ENCODE measurements around the gene NAA80. TPM values are rescaled to one million over a fixed set of nuclear protein-coding genes. Genes with fewer than 3 reads are reported as not detected.

The NAA80 gene
- total and polyA plus RNA-seq, 2 of the 13 experiments (the other 11 are each of a cell fraction or from before 2014, with no cell fraction given) = 3.4 to 8.7 TPM

GRCh38 chr3:50263478-50264382 is 35.5 kb downstream of the NAA80 start (continued):
- TF ChIP-seq SNAPC4 (CRISPR knock-in tag; IDR thresholded peaks at IDR 0.05) (no peak), ELF4 (CRISPR knock-in tag; IDR thresholded peaks at IDR 0.05; ENCODE audit: borderline replicate concordance) (no peak), ZSCAN29 (CRISPR knock-in tag; conservative IDR thresholded peaks at IDR 0.05) (no peak), ZNF749 (CRISPR knock-in tag; IDR thresholded peaks at IDR 0.05; ENCODE audit: borderline replicate concordance) (no peak), ZFP82 (CRISPR knock-in tag; IDR thresholded peaks at IDR 0.05; ENCODE audit: borderline replicate concordance) (no peak), ARID5B (CRISPR knock-in tag; IDR thresholded peaks at IDR 0.05) (0 out of 2 replicates have a peak, but pooled peaks have one; percentile 34), SKI (IDR thresholded peaks at IDR 0.05; ENCODE audit: partially characterized antibody) (no peak), DNMT1 (CRISPR knock-in tag; IDR thresholded peaks at IDR 0.05) (no peak), SP5 (CRISPR knock-in tag; IDR thresholded peaks at IDR 0.05; ENCODE audit: borderline replicate concordance, low read depth) (no peak), ZSCAN12 (CRISPR knock-in tag; IDR thresholded peaks at IDR 0.05) (no peak), ZNF549 (CRISPR knock-in tag; IDR thresholded peaks at IDR 0.05) (no peak), PITX1 (CRISPR knock-in tag; IDR thresholded peaks at IDR 0.05) (no peak)
- TF ChIP-seq, protein P1, sequence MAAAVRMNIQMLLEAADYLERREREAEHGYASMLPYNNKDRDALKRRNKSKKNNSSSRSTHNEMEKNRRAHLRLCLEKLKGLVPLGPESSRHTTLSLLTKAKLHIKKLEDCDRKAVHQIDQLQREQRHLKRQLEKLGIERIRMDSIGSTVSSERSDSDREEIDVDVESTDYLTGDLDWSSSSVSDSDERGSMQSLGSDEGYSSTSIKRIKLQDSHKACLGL (CRISPR knock-in tag; IDR thresholded peaks at IDR 0.05) = no peak
- TF ChIP-seq, protein P2, sequence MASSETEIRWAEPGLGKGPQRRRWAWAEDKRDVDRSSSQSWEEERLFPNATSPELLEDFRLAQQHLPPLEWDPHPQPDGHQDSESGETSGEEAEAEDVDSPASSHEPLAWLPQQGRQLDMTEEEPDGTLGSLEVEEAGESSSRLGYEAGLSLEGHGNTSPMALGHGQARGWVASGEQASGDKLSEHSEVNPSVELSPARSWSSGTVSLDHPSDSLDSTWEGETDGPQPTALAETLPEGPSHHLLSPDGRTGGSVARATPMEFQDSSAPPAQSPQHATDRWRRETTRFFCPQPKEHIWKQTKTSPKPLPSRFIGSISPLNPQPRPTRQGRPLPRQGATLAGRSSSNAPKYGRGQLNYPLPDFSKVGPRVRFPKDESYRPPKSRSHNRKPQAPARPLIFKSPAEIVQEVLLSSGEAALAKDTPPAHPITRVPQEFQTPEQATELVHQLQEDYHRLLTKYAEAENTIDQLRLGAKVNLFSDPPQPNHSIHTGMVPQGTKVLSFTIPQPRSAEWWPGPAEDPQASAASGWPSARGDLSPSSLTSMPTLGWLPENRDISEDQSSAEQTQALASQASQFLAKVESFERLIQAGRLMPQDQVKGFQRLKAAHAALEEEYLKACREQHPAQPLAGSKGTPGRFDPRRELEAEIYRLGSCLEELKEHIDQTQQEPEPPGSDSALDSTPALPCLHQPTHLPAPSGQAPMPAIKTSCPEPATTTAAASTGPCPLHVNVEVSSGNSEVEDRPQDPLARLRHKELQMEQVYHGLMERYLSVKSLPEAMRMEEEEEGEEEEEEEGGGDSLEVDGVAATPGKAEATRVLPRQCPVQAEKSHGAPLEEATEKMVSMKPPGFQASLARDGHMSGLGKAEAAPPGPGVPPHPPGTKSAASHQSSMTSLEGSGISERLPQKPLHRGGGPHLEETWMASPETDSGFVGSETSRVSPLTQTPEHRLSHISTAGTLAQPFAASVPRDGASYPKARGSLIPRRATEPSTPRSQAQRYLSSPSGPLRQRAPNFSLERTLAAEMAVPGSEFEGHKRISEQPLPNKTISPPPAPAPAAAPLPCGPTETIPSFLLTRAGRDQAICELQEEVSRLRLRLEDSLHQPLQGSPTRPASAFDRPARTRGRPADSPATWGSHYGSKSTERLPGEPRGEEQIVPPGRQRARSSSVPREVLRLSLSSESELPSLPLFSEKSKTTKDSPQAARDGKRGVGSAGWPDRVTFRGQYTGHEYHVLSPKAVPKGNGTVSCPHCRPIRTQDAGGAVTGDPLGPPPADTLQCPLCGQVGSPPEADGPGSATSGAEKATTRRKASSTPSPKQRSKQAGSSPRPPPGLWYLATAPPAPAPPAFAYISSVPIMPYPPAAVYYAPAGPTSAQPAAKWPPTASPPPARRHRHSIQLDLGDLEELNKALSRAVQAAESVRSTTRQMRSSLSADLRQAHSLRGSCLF (CRISPR knock-in tag; IDR thresholded peaks at IDR 0.05; ENCODE audit: borderline replicate concordance) = no peak
